NB4 (cell line): ENCODE results near the gene SENP8.

Experiments used
- CTCF ChIP-seq: IDR thresholded peaks from one replicate; pipeline ENCODE4 v1.5.1; 2012; ENCODE audit warnings: low read depth, low read length
- MAX ChIP-seq: IDR thresholded peaks from 2 replicates; pipeline ENCODE4 v1.6.1; 2011; ENCODE audit warnings: low read depth, low read length

GRCh38 chr15:72092691-72093090 is 25.5 kb upstream of the SENP8 start:
- TF ChIP-seq CTCF, result no peak
- no peak for TF ChIP-seq MAX
